Stomach (tissue), 9 donors: ENCODE data around the gene HP. TPM values are rescaled to one million over a fixed set of nuclear protein-coding genes. Genes with fewer than 3 reads are reported as not detected.

Experiments used
- DNase-seq, 2 donors: peaks; one replicate each; pipeline versions ENCODE4 v3.0.0 to v3.0.0-alpha.2; 2013 to 2019
- H3K27ac ChIP-seq, 5 donors: fragments of 200-600 bp in 4 of 5; sonication (generic) in 4 of 5; one replicate each; pipeline ENCODE4 v1.5.1; 2013 to 2019; ENCODE audit warnings: mild to moderate bottlenecking in 1 of 5, moderate library complexity in 1 of 5
- H3K27me3 ChIP-seq, 3 donors: fragments of 200-600 bp; sonication (generic); one replicate each; pipeline ENCODE4 v1.5.1; 2017 to 2019; ENCODE audit warnings: mixed run types in 1 of 3
- H3K36me3 ChIP-seq, 4 donors: fragments of 200-600 bp; sonication (generic); 1 replicate in 3 of 4; 2 replicates in 1 of 4; pipeline ENCODE4 v1.5.1; 2016 to 2019
- H3K4me1 ChIP-seq, 4 donors: fragments of 200-600 bp; sonication (generic); one replicate each; pipeline ENCODE4 v1.5.1; 2016 to 2019
- H3K4me3 ChIP-seq, 4 donors: fragments of 200-600 bp; sonication (generic) in 3 of 4; one replicate each; pipeline ENCODE4 v1.5.1; 2016 to 2019; ENCODE audit warnings: mild to moderate bottlenecking in 1 of 4
- H3K9me3 ChIP-seq, 4 donors: fragments of 200-600 bp; sonication (generic); one replicate each; pipeline ENCODE4 v1.5.1; 2016 to 2019
- EP300 ChIP-seq: sonication (generic); formaldehyde crosslinking; IDR thresholded peaks from one replicate; pipeline ENCODE4 v1.6.1; 2017; ENCODE audit warnings: antibody characterized with exemption
- POLR2A ChIP-seq, 4 donors: fragments of 450-650 bp; IDR thresholded peaks; one replicate each; pipeline ENCODE4 v1.6.1; 2016; ENCODE audit warnings: antibody characterized with exemption in 4 of 4, control low read depth in 2 of 4, mild to moderate bottlenecking in 1 of 4, moderate library complexity in 1 of 4
- POLR2AphosphoS5 ChIP-seq, 3 donors: sonication (generic); formaldehyde crosslinking; IDR thresholded peaks; one replicate each; pipeline ENCODE4 v1.6.1; 2016; ENCODE audit warnings: antibody characterized with exemption in 3 of 3
- WGBS, 5 donors: extraction: QIAGEN DNeasy Blood & Tissue Kit in 3 of 5; methylation state at CpG; one replicate each; pipeline versions ENCODE4 v1.1.5 to v1.1.7; 2013 to 2018; 5-methylcytosine and 5-hydroxymethylcytosine counted together
- intact Hi-C: fragments of 100-400 bp; cut with DNase I; formaldehyde crosslinking; loops from one replicate; pipeline ENCODE4 v1.15.1; 2023; ENCODE audit warnings: low total_unique reads
- polyA plus RNA-seq, 3 donors: library from polyadenylated mRNA; stranded (reverse); fragments of 200-250 nt; gene quantifications; one replicate each; pipeline ENCODE4 v1.2.3, GENCODE V29; 2013
- total RNA-seq, 5 donors: library from RNA; depleted of rRNA; stranded (reverse); fragments of >200 nt; gene quantifications; one replicate each; pipeline versions ENCODE4 v1.1.0 to v1.2.3, GENCODE V29; 2014 to 2016
- TF ChIP-seq, protein P1 (sequence below), 7 experiments: fragments of 450-650 bp in 4 of 7; fragments of 200-600 bp in 3 of 7; sonication (generic) in 3 of 7; IDR thresholded peaks; one replicate each; pipeline ENCODE4 v1.5.1; 2016 to 2019; ENCODE audit warnings: antibody characterized with exemption in 7 of 7, control low read depth in 2 of 7, mild to moderate bottlenecking in 1 of 7
- donor health status: healthy with polysubstance abuse.
- donor health status: Bipolar disorder and iron deficiency.
- donor health status: healthy.

Gene HP
- total and polyA plus RNA-seq, 8 donors = 1.6 to 8.8 (median 3.3) TPM; not detected in 3

DNA sequence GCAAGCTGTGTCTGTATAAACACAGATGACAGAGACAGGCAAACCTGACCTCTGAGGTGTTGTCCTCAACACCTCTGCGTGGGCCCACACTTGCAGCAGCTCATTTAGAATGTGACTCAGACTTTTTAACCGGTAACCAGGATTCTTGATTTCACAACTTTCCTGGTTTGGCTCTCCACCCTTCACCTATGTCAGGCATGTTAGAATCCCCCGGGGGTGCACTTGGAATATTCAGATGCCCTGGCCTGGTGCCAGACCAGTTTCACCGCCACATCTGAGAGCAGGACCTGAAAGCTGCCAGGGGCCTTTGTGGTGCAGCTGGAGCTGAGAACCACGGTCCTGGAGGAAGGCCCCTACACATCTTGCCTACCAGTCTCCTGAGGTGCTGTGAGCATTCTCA, 40.9 kb upstream of the HP start:
- TF ChIP-seq POLR2AphosphoS5 (IDR thresholded peaks at IDR 0.05) (no peak), POLR2A (IDR thresholded peaks at IDR 0.05) (no peak), EP300 (no peak)
- TF ChIP-seq, protein P1, sequence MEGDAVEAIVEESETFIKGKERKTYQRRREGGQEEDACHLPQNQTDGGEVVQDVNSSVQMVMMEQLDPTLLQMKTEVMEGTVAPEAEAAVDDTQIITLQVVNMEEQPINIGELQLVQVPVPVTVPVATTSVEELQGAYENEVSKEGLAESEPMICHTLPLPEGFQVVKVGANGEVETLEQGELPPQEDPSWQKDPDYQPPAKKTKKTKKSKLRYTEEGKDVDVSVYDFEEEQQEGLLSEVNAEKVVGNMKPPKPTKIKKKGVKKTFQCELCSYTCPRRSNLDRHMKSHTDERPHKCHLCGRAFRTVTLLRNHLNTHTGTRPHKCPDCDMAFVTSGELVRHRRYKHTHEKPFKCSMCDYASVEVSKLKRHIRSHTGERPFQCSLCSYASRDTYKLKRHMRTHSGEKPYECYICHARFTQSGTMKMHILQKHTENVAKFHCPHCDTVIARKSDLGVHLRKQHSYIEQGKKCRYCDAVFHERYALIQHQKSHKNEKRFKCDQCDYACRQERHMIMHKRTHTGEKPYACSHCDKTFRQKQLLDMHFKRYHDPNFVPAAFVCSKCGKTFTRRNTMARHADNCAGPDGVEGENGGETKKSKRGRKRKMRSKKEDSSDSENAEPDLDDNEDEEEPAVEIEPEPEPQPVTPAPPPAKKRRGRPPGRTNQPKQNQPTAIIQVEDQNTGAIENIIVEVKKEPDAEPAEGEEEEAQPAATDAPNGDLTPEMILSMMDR (IDR thresholded peaks at IDR 0.05) = no peak
- peak overlapping the region in 1 of 4 donors; percentile 3 for H3K4me3 ChIP-seq
- no peaks in the 10 kb centered on the region for H3K27me3 ChIP-seq
- H3K4me1 ChIP-seq = peaks cover 0 to 30% (median 20%) of the 10 kb centered on the region in 4 donors
- intact Hi-C loops = no loop called here
- WGBS, 5 donors = 25 to 38% (median 31%) methylated on average over 4 to 5 of the region's 5 CpGs
- DNase-seq = no peak
- H3K36me3 ChIP-seq = peaks cover 10 to 52% (median 44%) of the 10 kb centered on the region in 4 donors
- no peaks in the 10 kb centered on the region for H3K9me3 ChIP-seq
- H3K27ac ChIP-seq = peak overlapping the region in 3 of 5 donors; percentile 43 to 57 (median 48)

DNA sequence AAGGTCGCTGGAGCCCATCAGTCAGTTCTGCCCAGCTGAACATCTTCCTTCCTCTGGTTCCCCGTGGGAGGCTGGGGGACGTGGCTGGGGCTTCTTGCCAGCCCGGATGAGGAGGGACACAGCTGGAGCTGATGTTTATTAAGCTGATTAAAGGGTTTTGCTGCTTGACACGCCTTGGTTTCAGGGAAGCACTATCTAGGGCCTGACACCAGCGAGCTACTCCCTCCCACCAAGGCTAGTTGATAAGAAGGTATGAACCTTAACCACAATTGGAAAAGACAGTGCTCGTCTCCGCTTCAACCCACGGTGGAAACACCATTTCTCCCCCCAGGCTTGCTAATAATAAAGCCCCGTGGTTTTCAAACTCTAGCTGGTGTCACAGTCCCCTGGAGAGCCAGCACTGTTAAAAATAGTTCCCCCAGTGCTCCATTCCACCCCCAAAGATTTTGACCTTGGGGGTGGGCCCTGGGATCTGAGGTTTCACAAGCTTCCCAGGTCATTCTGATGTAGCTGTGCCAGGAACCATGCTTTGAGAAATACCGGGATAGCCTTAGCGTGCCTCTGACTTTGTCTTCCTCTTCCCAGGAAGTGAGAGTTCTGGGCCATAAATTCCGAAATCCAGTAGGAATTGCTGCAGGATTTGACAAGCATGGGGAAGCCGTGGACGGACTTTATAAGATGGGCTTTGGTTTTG, 40.3 kb upstream of the HP start:
- DNase-seq = peak in 1 of 2 donors; percentile 35
- H3K36me3 ChIP-seq = peaks cover 10 to 58% (median 50%) of the 10 kb centered on the region in 4 donors
- peak overlapping the region in 3 of 5 donors; percentile 43 to 57 (median 48) for H3K27ac ChIP-seq
- WGBS, 5 donors = 43 to 59% (median 50%) methylated on average over 12 to 15 of the region's 15 CpGs
- H3K9me3 ChIP-seq = no peaks in the 10 kb centered on the region
- intact Hi-C loops = no loop called here
- H3K27me3 ChIP-seq = no peaks in the 10 kb centered on the region
- H3K4me1 ChIP-seq = peaks cover 0 to 30% (median 17%) of the 10 kb centered on the region in 4 donors
- TF ChIP-seq POLR2AphosphoS5 (IDR thresholded peaks at IDR 0.05) = no peak
- TF ChIP-seq, protein P1 (IDR thresholded peaks at IDR 0.05) = no peak
- no peak for TF ChIP-seq EP300
- TF ChIP-seq POLR2A (IDR thresholded peaks at IDR 0.05) = no peak
- peak overlapping the region in 1 of 4 donors; percentile 3 for H3K4me3 ChIP-seq

DNA sequence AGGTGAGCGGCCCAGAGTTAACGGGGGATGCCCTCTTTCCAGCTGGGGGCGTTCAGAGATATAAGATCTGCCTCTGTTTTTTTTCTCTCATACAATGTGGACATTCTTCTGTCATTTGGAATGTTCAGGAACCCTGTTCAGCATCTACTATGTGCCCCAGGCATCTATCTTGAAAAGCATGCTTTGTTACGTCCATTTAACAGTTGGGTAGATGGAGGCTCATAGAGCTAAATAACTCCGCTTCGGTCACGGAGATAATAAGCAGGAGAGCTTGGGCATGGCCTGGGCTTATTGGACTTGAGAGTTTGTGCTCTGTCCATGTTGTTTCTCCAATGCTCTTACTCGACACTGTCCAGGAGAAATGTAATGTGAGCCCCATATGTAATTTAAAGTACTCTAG, 39.6 kb upstream of the HP start:
- peak overlapping the region in 2 of 5 donors; percentile 8 to 57 for H3K27ac ChIP-seq
- peaks cover 0 to 27% (median 16%) of the 10 kb centered on the region in 4 donors for H3K4me1 ChIP-seq
- no peaks in the 10 kb centered on the region for H3K27me3 ChIP-seq
- no peaks in the 10 kb centered on the region for H3K9me3 ChIP-seq
- intact Hi-C loops = no loop called here
- 86 to 90% (median 88%) methylated on average over 8 of the region's 8 CpGs for WGBS, 5 donors
- no peak overlapping the region for H3K4me3 ChIP-seq
- peaks cover 10 to 65% (median 56%) of the 10 kb centered on the region in 4 donors for H3K36me3 ChIP-seq
- TF ChIP-seq, protein P1 (IDR thresholded peaks at IDR 0.05) = no peak
- no peak for TF ChIP-seq POLR2AphosphoS5 (IDR thresholded peaks at IDR 0.05)
- no peak for TF ChIP-seq EP300
- no peak for TF ChIP-seq POLR2A (IDR thresholded peaks at IDR 0.05)
- no peak for DNase-seq

DNA sequence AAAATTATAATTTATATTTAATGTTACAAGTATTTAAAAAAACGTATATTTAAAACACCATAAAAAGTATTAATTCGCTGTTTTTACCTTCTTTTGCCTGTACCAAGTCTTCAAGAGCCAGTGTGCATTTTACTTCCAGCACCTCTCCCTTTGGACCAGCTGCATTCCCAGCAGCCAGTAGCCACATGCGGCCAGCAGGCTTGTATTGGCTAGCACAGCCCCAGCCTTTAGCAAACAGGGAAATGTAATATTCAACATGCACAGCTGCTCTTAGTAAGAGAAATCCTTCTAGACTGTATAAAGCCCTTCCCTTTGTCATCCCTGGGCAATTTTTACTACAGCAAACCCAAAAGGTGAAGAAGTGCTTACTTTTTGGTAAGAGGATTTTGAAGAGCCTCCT, 39.2 kb upstream of the HP start:
- Histone ChIP-seq H3K4me3 (no peak overlapping the region), H3K36me3 (peaks cover 10 to 69% (median 59%) of the 10 kb centered on the region in 4 donors), H3K27ac (peak overlapping the region in 2 of 5 donors; percentile 8 to 55), H3K9me3 (no peaks in the 10 kb centered on the region), H3K4me1 (peaks cover 0 to 26% (median 14%) of the 10 kb centered on the region in 4 donors), H3K27me3 (no peaks in the 10 kb centered on the region)
- intact Hi-C loops = no loop called here
- peak; percentile 22 to 40 for DNase-seq
- peak in 1 of 3 donors; percentile 20 for TF ChIP-seq POLR2AphosphoS5 (IDR thresholded peaks at IDR 0.05)
- TF ChIP-seq, protein P1 (IDR thresholded peaks at IDR 0.05) = no peak
- WGBS, 5 donors = 52 to 82% (median 57%) methylated on average over 3 of the region's 3 CpGs
